Suppressor macrophage (primary cell): ENCODE results near the gene ZNHIT6.

ENCODE experiments used
- DNase-seq, 4 experiments: peaks; one replicate each; pipeline ENCODE4 v3.0.0-alpha.2; 2020 to 2022

Gene ZNHIT6

DNA sequence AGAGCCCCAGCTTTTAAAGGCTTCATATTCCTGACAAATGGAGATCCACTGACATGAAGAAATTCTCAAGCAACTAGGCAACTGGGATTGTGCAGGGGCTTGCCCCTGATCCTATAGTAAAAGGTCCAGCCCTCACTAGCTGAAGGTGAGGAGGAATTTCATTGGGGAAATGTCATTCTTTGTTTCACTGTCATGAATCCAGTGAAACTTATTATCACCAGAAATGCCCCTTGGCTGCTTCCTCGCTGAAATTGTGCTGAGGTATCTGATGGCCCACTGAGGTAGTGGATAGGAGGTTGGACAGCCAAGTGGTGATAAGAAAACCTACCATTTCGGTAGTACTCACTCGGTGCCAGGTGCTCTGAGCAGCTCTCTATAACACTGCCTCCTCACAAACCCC is 91.5 kb downstream of the ZNHIT6 start:
- DNase-seq, result no peak

- DNase-seq, result no peak
Measured at GRCh38 chr1:85616364-85616705, 91.9 kb downstream of the ZNHIT6 start.

DNA sequence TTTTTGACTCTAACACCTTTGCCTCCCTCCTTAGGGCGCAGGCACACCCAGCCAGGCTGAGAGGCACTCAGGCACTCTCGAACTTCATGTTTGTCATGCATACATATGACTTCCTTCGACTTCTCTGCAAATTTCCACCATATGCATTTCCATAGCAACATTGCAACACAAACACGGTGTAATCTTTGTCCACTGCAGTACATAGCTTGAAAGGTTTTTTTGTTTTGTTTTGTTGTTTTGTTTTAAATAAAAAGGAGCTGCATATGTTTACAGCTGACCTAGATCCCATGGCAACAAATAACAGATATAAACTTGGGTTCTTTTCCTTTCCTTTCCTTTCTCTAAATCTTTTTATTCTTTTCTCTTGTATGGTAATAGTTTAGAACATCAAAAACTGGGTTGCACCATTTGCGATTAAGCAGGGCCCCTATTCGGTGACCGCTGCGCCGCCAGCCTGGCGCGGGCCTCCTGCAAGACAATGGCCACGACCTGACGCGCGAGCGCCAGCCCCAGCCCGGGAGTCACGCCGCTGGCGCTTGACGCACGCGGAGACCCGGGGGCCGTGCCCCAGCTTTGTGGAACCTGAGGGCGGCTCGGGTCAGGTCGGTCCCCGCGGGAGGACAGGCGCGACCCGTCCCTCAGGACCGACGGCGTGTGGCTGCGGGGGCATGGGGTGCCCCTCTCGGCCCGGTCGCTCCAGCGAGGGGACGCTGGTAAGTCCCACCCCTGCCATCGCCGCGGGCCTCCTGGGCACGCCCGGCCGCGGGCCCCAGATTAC is 92.5 kb downstream of the ZNHIT6 start:
- DNase-seq, result no peak

GRCh38 chr1:85612704-85613361 is 95.4 kb downstream of the ZNHIT6 start:
- no peak for DNase-seq

GRCh38 chr1:85611856-85612255 is 96.4 kb downstream of the ZNHIT6 start:
- no peak for DNase-seq

- DNase-seq, result no peak
Measured at GRCh38 chr1:85611425-85611824, 96.8 kb downstream of the ZNHIT6 start.

- no peak for DNase-seq
Measured at GRCh38 chr1:85609976-85610375, 98.3 kb downstream of the ZNHIT6 start.

DNA sequence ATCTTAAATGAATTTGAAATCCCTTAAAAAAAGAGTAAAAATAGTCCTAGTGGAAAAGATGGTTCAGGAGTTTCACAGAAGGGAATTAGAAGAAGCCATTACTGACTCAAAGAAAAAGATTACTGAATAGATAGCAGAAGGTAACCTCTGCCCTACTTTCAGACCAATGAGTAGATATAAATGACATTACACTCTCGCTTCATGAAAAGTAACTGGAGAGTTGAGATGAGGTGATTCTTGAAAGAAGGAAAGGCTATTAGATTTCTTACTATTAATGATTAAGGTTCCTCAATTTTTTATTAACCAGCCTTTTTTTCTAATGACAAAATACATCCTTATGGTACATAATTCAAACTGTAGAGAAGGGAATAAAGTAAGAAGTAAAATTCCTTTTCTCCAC is 99.4 kb downstream of the ZNHIT6 start:
- DNase-seq, result no peak

GRCh38 chr1:85607921-85608265 is 100.3 kb downstream of the ZNHIT6 start:
- no peak for DNase-seq

DNA sequence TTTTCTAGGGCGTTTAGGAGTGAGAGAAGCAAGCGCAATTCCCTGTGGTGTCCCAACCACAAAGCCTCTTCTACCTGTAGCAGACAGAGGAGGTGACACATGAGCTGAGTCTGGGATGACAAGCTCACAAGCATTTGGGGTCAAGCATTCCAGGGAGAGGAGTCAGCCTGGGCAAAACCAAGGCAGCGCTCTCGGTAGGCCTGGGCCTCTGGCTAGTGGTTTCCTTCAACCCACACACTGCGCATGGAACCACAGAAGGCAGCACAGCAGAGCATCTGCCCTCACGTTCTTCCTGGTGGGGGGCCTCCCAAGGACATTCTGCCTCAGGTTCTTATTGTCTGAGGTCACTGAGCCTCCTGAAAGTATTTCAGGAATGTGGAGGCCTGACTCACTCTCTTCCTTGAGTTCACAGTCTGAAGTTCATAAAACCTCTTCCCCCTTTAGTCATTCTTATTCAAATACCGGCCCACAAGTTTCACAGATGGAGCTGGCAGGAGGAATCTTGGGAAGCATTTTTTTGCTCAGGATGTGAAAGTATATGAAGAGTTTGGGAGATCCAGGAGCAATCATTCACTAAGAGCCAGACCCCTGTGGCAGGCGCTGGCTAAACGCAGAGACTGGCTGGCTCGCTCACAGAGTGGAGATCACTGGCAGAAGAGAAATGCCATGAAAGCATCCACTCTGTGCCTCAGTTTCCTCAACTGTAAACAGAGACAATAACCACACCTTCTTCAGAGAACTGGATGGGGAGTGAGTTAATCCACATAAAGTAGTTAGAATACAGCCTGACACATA is 100.9 kb downstream of the ZNHIT6 start:
- DNase-seq, result no peak

GRCh38 chr1:85606414-85606800 is 101.8 kb downstream of the ZNHIT6 start:
- no peak for DNase-seq

DNA sequence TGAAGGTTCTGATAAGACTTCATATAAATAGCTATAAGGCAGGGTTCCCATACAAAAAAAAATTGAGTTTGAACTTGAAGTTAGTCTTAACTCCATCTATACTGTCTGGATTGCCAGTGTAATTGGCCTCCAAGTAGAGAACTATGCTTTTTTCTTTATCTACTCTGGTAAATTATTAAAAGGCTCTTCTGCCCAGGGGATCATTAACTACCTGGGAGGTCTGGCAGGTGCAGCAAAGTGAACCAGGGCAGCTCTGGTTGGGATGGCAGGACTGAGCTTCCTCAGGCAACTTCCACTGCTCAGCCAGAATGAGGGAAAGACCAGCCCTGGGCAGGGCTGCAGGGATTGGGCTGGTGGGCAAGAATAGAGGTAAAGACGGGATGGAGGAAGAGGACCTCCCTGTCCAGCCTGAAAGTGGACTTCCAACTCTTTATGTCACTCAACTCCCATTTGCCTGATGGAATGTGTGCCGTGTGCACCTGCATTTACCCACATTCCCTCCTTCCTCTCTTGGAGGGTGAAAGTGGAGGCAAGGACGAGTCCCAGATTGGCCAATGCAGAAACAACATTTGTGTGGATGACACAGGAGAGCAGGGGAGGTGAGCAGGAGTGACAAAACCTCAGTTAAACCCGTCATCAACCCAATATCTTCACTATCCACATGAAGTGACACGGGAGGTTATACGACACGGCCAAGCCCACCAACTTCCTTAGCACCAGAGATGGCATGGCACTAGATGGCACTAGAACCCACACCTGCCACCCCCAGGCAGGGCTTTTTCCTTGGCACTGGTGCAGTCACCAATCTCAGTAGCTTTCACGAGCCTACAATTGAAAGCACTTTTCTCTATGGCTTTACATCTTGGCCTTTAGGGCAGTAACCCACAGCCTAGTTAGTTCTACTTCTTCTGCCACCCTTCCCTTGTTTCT is 102.5 kb downstream of the ZNHIT6 start:
- no peak for DNase-seq

DNA sequence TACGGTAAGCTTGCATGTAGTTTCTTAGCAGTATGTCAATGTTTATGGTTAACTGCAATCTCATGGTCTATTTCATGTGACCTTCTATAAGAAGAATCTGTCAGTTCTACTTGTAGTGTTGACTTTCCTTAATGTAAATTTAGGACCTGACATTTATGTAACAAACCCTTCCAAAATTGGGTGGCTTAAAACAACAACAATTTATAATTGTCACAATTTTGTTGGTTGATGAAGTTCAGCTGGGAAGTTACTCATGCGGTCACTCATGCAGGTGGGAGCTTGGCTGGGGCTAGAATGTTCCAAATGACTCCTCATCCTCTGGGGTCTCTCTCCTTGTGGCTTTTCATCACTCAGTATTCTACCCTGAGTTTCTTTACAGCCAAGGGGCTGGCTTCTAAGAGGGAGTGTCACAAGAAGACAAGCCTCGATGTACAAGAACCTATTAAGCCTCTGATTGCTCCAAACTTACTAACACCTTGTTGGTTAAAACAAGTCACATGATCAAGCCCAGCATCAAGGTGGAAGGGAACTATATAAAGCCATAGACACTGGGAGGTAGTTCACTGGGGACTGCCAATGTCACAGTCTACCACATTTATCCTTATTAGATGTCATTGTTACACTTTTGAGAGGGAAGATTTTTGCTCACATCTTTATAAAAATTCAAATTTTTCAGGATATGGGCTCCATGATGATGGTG is 103.8 kb downstream of the ZNHIT6 start:
- DNase-seq, result no peak

DNA sequence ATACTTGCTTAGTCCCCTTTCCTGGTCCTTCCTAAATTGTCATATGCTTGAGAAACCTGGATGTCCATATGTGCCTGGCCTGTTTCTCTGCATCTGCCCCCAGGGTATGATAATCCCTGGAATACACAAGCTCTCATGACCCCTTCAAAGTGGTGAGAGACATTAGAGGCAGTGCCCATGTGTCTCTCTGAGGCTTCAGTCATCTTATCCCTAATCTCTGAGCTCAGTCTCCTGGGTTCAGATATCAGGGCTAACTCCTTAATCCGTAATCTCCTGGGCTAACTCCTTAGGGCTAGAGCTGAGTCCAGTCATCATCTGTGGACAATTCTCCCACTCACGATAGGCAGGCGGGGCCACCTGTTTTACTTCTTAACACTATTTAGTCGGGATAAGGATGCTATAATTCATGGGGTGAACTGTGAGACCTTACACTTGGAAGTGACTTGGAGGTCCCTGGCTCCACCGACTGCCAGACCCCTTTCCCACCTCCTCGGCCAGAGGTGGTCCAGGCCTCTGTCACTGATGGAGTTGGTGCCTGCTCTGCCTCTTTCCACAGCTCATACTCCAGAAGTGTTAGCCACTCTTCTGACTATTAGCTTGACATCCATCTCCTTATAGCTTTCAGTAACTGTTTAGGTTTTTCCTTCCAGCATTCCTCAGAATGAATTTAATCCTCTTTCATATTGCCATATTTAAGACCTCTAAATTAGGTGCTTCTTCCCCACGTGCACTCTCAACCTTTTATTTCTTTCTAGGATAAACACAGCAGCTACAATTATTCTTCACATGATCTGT is 105.0 kb downstream of the ZNHIT6 start:
- DNase-seq, result no peak

DNA sequence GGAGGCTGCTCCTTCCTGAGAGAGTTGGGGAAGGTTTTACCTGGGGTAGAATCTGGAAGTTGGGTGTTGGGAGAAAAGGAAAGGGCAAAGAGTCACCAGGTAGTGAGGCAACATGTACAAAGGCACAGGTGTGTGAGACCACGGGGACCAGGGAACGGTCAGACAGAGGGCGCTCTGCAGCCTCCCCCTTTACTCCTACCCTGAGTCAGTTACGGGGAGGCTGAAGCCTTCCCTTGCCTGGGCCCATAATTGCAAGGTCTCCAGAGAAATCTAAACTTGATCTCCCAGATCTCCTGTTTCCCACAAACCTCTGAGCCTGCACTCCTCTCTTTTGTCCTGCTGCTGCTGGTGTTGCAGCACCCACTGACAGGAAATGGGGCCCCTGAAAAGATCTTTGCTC is 105.7 kb downstream of the ZNHIT6 start:
- DNase-seq, result no peak

GRCh38 chr1:85601901-85602300 is 106.3 kb downstream of the ZNHIT6 start:
- DNase-seq, result no peak

DNA sequence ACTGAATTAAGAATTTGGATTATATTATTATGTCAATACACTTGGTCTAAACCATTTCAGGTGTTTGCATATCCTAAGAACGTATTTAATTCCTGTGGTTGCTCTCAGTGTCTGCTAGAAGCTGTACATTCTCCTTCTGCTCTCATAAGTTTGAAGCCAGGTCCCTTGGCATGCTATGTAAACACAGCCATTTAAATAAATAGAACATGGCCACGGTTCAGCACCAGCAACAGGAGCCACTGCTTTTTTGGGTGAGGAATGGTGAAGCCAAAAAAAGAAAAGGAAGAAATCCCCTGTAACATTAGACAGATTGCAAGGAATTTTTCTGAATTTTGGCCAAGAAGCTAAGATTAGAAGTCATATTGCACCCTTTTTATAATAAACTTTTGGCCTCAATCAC is 108.6 kb downstream of the ZNHIT6 start:
- DNase-seq, result no peak
